MM.1S (cell line): ENCODE results near the gene FOXP4.

Source experiments
- DNase-seq: peaks from one replicate; pipeline ENCODE4 v3.0.0-alpha.2; 2015
- H2AFZ ChIP-seq: fragments of 300-600 bp; sonication (generic); 2 replicates; pipeline ENCODE4 v1.6.0; 2016; ENCODE audit warnings: antibody characterized with exemption, low read length
- H3F3A ChIP-seq: fragments of 300-600 bp; sonication (generic); 2 replicates; pipeline ENCODE4 v1.6.1; 2016; ENCODE audit warnings: mild to moderate bottlenecking, antibody characterized with exemption, low read length, moderate library complexity, mixed read lengths; ENCODE audit not compliant: insufficient read depth
- H3K27ac ChIP-seq: fragments of 300-600 bp; sonication (generic); 2 replicates; pipeline ENCODE4 v1.5.1; 2016; ENCODE audit warnings: mild to moderate bottlenecking, low read length
- H3K27me3 ChIP-seq: fragments of 300-600 bp; sonication (generic); replicated peaks from 2 replicates; pipeline ENCODE4 v1.6.0; 2016; ENCODE audit warnings: low read length; ENCODE audit not compliant: insufficient read depth
- H3K36me3 ChIP-seq: fragments of 300-600 bp; sonication (generic); replicated peaks from 2 replicates; pipeline ENCODE4 v1.6.1; 2016; ENCODE audit warnings: mild to moderate bottlenecking, low read length, mixed read lengths; ENCODE audit not compliant: insufficient read depth
- H3K4me1 ChIP-seq: fragments of 300-600 bp; sonication (generic); 2 replicates; pipeline ENCODE4 v1.6.1; 2016; ENCODE audit warnings: low read length, mixed read lengths
- H3K4me2 ChIP-seq: fragments of 300-600 bp; sonication (generic); 2 replicates; pipeline ENCODE4 v1.6.0; 2016; ENCODE audit warnings: low read depth, low read length
- H3K4me3 ChIP-seq: fragments of 300-600 bp; sonication (generic); 2 replicates; pipeline ENCODE4 v1.5.1; 2016; ENCODE audit warnings: low read length, mixed read lengths
- H3K79me2 ChIP-seq: fragments of 300-600 bp; sonication (generic); 2 replicates; pipeline ENCODE4 v1.6.1; 2016; ENCODE audit warnings: mixed run types, low read length, mixed read lengths
- H3K9ac ChIP-seq: fragments of 300-600 bp; sonication (generic); 2 replicates; pipeline ENCODE4 v1.6.1; 2016; ENCODE audit warnings: low read length, mixed read lengths
- H3K9me2 ChIP-seq: fragments of 300-600 bp; sonication (generic); replicated peaks from 2 replicates; pipeline ENCODE4 v1.6.1; 2016; ENCODE audit warnings: mild to moderate bottlenecking, low read length, mixed read lengths; ENCODE audit not compliant: insufficient read depth
- H3K9me3 ChIP-seq: fragments of 300-600 bp; sonication (generic); replicated peaks from 2 replicates; pipeline ENCODE4 v1.6.1; 2016; ENCODE audit warnings: mild to moderate bottlenecking, low read length, mixed read lengths; ENCODE audit not compliant: insufficient read depth
- H4K20me1 ChIP-seq: fragments of 300-600 bp; sonication (generic); 2 replicates; pipeline ENCODE4 v1.6.1; 2016; ENCODE audit warnings: mild to moderate bottlenecking, low read length, moderate library complexity, mixed read lengths; ENCODE audit not compliant: insufficient read depth
- EZH2 ChIP-seq: fragments of 300-600 bp; sonication (generic); optimal IDR thresholded peaks from 2 replicates; pipeline ENCODE3; 2017; ENCODE audit warnings: low read depth, mild to moderate bottlenecking, antibody characterized with exemption, low read length, mixed read lengths
- EZH2phosphoT487 ChIP-seq: fragments of 300-600 bp; sonication (generic); IDR thresholded peaks from 2 replicates; pipeline ENCODE4 v1.6.1; 2018; ENCODE audit warnings: antibody characterized with exemption, low read length
- TF ChIP-seq, protein P1 (sequence below): fragments of 300-600 bp; sonication (generic); IDR thresholded peaks from 2 replicates; pipeline ENCODE4 v1.5.1; 2016; ENCODE audit warnings: antibody characterized with exemption, low read length, mixed read lengths

The FOXP4 gene

DNA sequence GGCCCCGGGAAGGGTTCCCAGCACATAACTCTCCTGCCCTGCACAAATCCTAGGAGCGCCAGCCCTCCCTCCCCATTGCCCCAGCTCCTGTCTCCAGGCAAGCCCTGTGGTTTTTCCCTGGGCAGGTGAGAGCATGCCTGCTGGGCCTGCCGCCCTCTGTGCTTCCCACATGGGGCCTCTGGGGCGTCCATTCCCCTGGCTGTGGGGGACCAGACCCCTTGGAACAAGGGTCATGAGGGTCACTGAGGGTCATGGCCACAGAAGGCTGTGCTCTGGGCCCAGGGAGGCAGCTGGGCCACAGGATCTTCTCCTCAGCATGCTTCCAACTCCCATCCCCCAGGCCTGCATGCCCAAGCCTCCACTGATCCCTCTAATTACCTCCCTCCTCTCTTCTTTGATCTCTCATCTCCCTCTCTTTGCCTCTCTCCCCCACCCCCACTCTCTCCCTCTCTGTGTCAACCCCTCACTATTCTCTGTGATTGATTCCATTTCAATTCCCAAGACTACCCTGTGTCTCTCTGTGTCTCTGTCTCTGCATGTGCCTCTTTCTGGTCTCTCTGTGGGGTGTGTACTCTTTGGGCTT, 98.2 kb downstream of the FOXP4 start:
- DNase-seq, result no peak
- Histone ChIP-seq H3K4me3 (no peak overlapping the region), H3K27ac (no peak overlapping the region), H3K9me2 (no peaks in the 10 kb centered on the region), H3K36me3 (no peaks in the 10 kb centered on the region), H4K20me1 (no peaks in the 10 kb centered on the region), H3K27me3 (peaks cover 95% of the 10 kb centered on the region), H3K4me2 (no peak overlapping the region), H2AFZ (no peak overlapping the region), H3K9ac (no peak overlapping the region), H3K4me1 (no peaks in the 10 kb centered on the region), H3K9me3 (no peaks in the 10 kb centered on the region), H3F3A (no peaks in the 10 kb centered on the region), H3K79me2 (no peaks in the 10 kb centered on the region)
- TF ChIP-seq EZH2phosphoT487 (no peak), EZH2 (no peak)
- TF ChIP-seq, protein P1, sequence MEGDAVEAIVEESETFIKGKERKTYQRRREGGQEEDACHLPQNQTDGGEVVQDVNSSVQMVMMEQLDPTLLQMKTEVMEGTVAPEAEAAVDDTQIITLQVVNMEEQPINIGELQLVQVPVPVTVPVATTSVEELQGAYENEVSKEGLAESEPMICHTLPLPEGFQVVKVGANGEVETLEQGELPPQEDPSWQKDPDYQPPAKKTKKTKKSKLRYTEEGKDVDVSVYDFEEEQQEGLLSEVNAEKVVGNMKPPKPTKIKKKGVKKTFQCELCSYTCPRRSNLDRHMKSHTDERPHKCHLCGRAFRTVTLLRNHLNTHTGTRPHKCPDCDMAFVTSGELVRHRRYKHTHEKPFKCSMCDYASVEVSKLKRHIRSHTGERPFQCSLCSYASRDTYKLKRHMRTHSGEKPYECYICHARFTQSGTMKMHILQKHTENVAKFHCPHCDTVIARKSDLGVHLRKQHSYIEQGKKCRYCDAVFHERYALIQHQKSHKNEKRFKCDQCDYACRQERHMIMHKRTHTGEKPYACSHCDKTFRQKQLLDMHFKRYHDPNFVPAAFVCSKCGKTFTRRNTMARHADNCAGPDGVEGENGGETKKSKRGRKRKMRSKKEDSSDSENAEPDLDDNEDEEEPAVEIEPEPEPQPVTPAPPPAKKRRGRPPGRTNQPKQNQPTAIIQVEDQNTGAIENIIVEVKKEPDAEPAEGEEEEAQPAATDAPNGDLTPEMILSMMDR, result no peak

DNA sequence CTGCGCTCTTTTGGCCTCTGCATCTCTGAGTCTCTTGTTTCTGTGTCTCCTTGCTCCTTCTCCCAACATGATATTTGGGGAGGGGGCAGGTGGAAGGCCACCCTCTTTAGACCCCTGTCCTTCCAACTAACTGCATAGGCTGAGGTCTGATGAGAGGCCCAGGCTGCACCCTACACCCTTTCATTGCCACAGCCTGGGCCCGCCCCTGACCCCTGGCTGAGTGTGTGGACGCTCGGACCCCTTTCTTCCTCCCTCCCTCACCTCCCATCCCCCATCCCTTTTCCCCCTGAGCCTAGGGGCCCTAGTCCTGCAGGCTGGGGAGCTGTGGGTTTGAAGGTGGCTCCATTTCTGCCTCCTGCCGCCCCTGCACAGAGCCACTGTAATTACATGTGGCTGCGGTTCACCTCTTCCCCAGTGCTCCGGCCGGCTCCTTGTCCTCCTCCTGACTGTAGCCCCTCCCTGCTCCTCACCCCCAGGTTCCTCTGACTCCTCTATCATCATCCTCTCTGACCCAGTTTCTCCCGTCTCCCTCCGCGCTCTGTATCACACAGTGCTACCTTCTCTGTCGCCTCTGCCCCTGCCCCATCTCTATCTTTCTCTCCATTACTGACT, 98.9 kb downstream of the FOXP4 start:
- no peaks in the 10 kb centered on the region for H3K36me3 ChIP-seq
- H2AFZ ChIP-seq, result no peak overlapping the region
- H3K4me1 ChIP-seq, result no peaks in the 10 kb centered on the region
- no peak overlapping the region for H3K4me3 ChIP-seq
- TF ChIP-seq EZH2 (no peak), EZH2phosphoT487 (no peak)
- TF ChIP-seq, protein P1, result no peak
- no peaks in the 10 kb centered on the region for H3K9me2 ChIP-seq
- no peaks in the 10 kb centered on the region for H4K20me1 ChIP-seq
- peaks cover 93% of the 10 kb centered on the region for H3K27me3 ChIP-seq
- DNase-seq, result no peak
- no peaks in the 10 kb centered on the region for H3K9me3 ChIP-seq
- H3F3A ChIP-seq, result no peaks in the 10 kb centered on the region
- no peak overlapping the region for H3K9ac ChIP-seq
- no peak overlapping the region for H3K27ac ChIP-seq
- no peak overlapping the region for H3K4me2 ChIP-seq
- no peaks in the 10 kb centered on the region for H3K79me2 ChIP-seq

- H3K4me1 ChIP-seq, result no peaks in the 10 kb centered on the region
- H3F3A ChIP-seq, result no peaks in the 10 kb centered on the region
- TF ChIP-seq, protein P1, result no peak
- TF ChIP-seq EZH2 (no peak), EZH2phosphoT487 (no peak)
- H3K9ac ChIP-seq, result no peak overlapping the region
- H3K27ac ChIP-seq, result no peak overlapping the region
- H3K36me3 ChIP-seq, result no peaks in the 10 kb centered on the region
- H3K79me2 ChIP-seq, result no peaks in the 10 kb centered on the region
- no peak overlapping the region for H2AFZ ChIP-seq
- no peaks in the 10 kb centered on the region for H3K9me2 ChIP-seq
- DNase-seq, result no peak
- peaks cover 92% of the 10 kb centered on the region for H3K27me3 ChIP-seq
- no peak overlapping the region for H3K4me2 ChIP-seq
- no peaks in the 10 kb centered on the region for H4K20me1 ChIP-seq
- H3K9me3 ChIP-seq, result no peaks in the 10 kb centered on the region
- H3K4me3 ChIP-seq, result no peak overlapping the region
These were observed 100.0 kb downstream of the FOXP4 start for GRCh38 chr6:41646026-41646795.
